Prostate gland (tissue), 2 donors: ENCODE measurements around the gene DNAJB12.
"Not testable (repeated sequence)": the region's sequence is repeated elsewhere in the genome, so short reads cannot be mapped to it uniquely, and the experiment has no call there.

Experiments
- CTCF ChIP-seq, 4 experiments: fragments of 200-600 bp in 2 of 4; fragments of 450-650 bp in 2 of 4; sonication (generic) in 2 of 4; IDR thresholded peaks; 1 replicate in 3 of 4; 2 replicates in 1 of 4; pipeline ENCODE4 v1.5.1; 2016 to 2019; ENCODE audit warnings: antibody characterized with exemption in 4 of 4, mild to moderate bottlenecking in 2 of 4, moderate library complexity in 2 of 4
- POLR2A ChIP-seq: fragments of 450-650 bp; IDR thresholded peaks from one replicate; pipeline ENCODE4 v1.6.1; 2016; ENCODE audit warnings: antibody characterized with exemption, mild to moderate bottlenecking
- POLR2AphosphoS5 ChIP-seq: sonication (generic); formaldehyde crosslinking; IDR thresholded peaks from one replicate; pipeline ENCODE4 v1.6.1; 2017; ENCODE audit warnings: antibody characterized with exemption

- not testable (repeated sequence) for TF ChIP-seq CTCF (IDR thresholded peaks at IDR 0.05); POLR2AphosphoS5; POLR2A
These were observed 8.6 kb downstream of the DNAJB12 start for GRCh38 chr10:72346117-72346516.
